HG02981 (cell line): ENCODE measurements around the gene ATXN1.

Experiments used
- ATAC-seq: cut with Tn5 transposase; IDR thresholded peaks from one replicate; pipeline ENCODE4 v1.9.1; 2021; ENCODE audit warnings: mild to moderate bottlenecking, moderate library complexity; ENCODE audit not compliant: unreplicated experiment

The ATXN1 gene

GRCh38 chr6:16518265-16518664 lies 243.0 kb downstream of the ATXN1 start:
- ATAC-seq, result no peak

- no peak for ATAC-seq
Measured at GRCh38 chr6:16514249-16514648, 247.0 kb downstream of the ATXN1 start.

GRCh38 chr6:16512544-16513290 lies 248.5 kb downstream of the ATXN1 start:
- peak; percentile 28 for ATAC-seq

- peak; percentile 56 for ATAC-seq
Measured at GRCh38 chr6:16511723-16512489, 249.4 kb downstream of the ATXN1 start.

GRCh38 chr6:16511040-16511660 lies 250.1 kb downstream of the ATXN1 start:
- ATAC-seq, result no peak

GRCh38 chr6:16510245-16510644 lies 251.0 kb downstream of the ATXN1 start:
- no peak for ATAC-seq

GRCh38 chr6:16508959-16509358 lies 252.3 kb downstream of the ATXN1 start:
- ATAC-seq, result no peak

GRCh38 chr6:16505711-16506357 lies 255.4 kb downstream of the ATXN1 start:
- ATAC-seq, result no peak

GRCh38 chr6:16504609-16505008 lies 256.7 kb downstream of the ATXN1 start:
- ATAC-seq, result no peak

GRCh38 chr6:16503970-16504415 lies 257.3 kb downstream of the ATXN1 start:
- peak; percentile 55 for ATAC-seq

- no peak for ATAC-seq
Measured at GRCh38 chr6:16503241-16503775, 258.0 kb downstream of the ATXN1 start.

- ATAC-seq, result no peak
Measured at GRCh38 chr6:16498957-16499356, 262.3 kb downstream of the ATXN1 start.

- ATAC-seq, result no peak
Measured at GRCh38 chr6:16498237-16498636, 263.0 kb downstream of the ATXN1 start.

- ATAC-seq, result no peak
Measured at GRCh38 chr6:16496991-16497801, 264.1 kb downstream of the ATXN1 start.

- no peak for ATAC-seq
Measured at GRCh38 chr6:16496210-16496609, 265.1 kb downstream of the ATXN1 start.

- ATAC-seq, result peak; percentile 95
Measured at GRCh38 chr6:16494793-16495192, 266.5 kb downstream of the ATXN1 start.

GRCh38 chr6:16493802-16494201 lies 267.5 kb downstream of the ATXN1 start:
- ATAC-seq, result no peak

- ATAC-seq, result no peak
Measured at GRCh38 chr6:16493112-16493511, 268.1 kb downstream of the ATXN1 start.

- ATAC-seq, result no peak
Measured at GRCh38 chr6:16491666-16492313, 269.5 kb downstream of the ATXN1 start.

GRCh38 chr6:16490616-16491015 lies 270.6 kb downstream of the ATXN1 start:
- no peak for ATAC-seq
